ENCODE measurements around the gene TALDO1.

- TF ChIP-seq EZH2 (IDR thresholded peaks at IDR 0.05; ENCODE audit: borderline replicate concordance) (no peak), CTCF (IDR thresholded peaks at IDR 0.05; ENCODE audit: poor library complexity) (no peak)
Measured at GRCh38 chr11:728901-729491, 18.3 kb upstream of the TALDO1 start.
